GM12865 (cell line): ENCODE results near the gene DENND1A.

Experiments used
- DNase-seq: peaks from one replicate; pipeline ENCODE4 v3.0.0; 2010; ENCODE audit warnings: low read depth
- H3K4me3 ChIP-seq: 2 replicates; pipeline ENCODE4 v1.5.1; 2011; ENCODE audit warnings: mild to moderate bottlenecking, low read depth, low read length, control low read depth
- CTCF ChIP-seq: IDR thresholded peaks from 2 replicates; pipeline ENCODE4 v1.5.1; 2011; ENCODE audit warnings: low read length, control low read depth, low read depth, inconsistent platforms; ENCODE audit not compliant: insufficient read depth; ENCODE audit errors: missing control alignments

The DENND1A gene

GRCh38 chr9:123524866-123525265 lies 405.1 kb downstream of the DENND1A start:
- no peak overlapping the region for H3K4me3 ChIP-seq
- TF ChIP-seq CTCF: no peak
- DNase-seq: no peak

- TF ChIP-seq CTCF: no peak
- no peak overlapping the region for H3K4me3 ChIP-seq
- DNase-seq: no peak
Measured at GRCh38 chr9:123523845-123524244, 406.1 kb downstream of the DENND1A start.

GRCh38 chr9:123523001-123523400 lies 406.9 kb downstream of the DENND1A start:
- H3K4me3 ChIP-seq: no peak overlapping the region
- no peak for DNase-seq
- TF ChIP-seq CTCF: no peak

GRCh38 chr9:123522251-123522650 lies 407.7 kb downstream of the DENND1A start:
- no peak for TF ChIP-seq CTCF

GRCh38 chr9:123518338-123518737 lies 411.6 kb downstream of the DENND1A start:
- DNase-seq: no peak
- TF ChIP-seq CTCF: no peak

More at GRCh38 chr9:123522251-123522650, 407.7 kb downstream of the DENND1A start:
- DNase-seq: no peak
- H3K4me3 ChIP-seq: no peak overlapping the region

GRCh38 chr9:123517512-123517911 lies 412.4 kb downstream of the DENND1A start:
- DNase-seq: no peak
- H3K4me3 ChIP-seq: no peak overlapping the region
- TF ChIP-seq CTCF: no peak

More at GRCh38 chr9:123518338-123518737, 411.6 kb downstream of the DENND1A start:
- H3K4me3 ChIP-seq: no peak overlapping the region

GRCh38 chr9:123514766-123515165 lies 415.2 kb downstream of the DENND1A start:
- no peak for TF ChIP-seq CTCF
- no peak for DNase-seq
- H3K4me3 ChIP-seq: no peak overlapping the region
